ENCODE data around the gene DDB1.

- TF ChIP-seq PBX3 (IDR thresholded peaks at IDR 0.05) (no peak), TAF1 (IDR thresholded peaks at IDR 0.05; ENCODE audit: borderline replicate concordance, low read depth, low read length) (no peak), CTCF (IDR thresholded peaks at IDR 0.05) (no peak), REST (IDR thresholded peaks at IDR 0.05; ENCODE audit: low read depth, low read length) (no peak)
Measured at GRCh38 chr11:61266602-61267001, 66.3 kb downstream of the DDB1 start.

All from SK-N-SH (cell line).